HL-60 (cell line): ENCODE measurements around the gene TESMIN.

Experiments used
- CTCF ChIP-seq: IDR thresholded peaks from one replicate; pipeline ENCODE4 v1.5.1; 2011; ENCODE audit warnings: low read length, control low read depth, inconsistent platforms; ENCODE audit not compliant: insufficient read depth
- GABPA ChIP-seq: IDR thresholded peaks from 2 replicates; pipeline ENCODE4 v1.6.1; 2012; ENCODE audit warnings: low read depth
- POLR2AphosphoS5 ChIP-seq: IDR thresholded peaks from 2 replicates; pipeline ENCODE4 v1.6.1; 2012; ENCODE audit warnings: low read depth
- REST ChIP-seq: IDR thresholded peaks from 2 replicates; pipeline ENCODE4 v1.6.1; 2012; ENCODE audit warnings: low read depth; ENCODE audit not compliant: insufficient replicate concordance
- SPI1 ChIP-seq: IDR thresholded peaks from 2 replicates; pipeline ENCODE4 v1.6.1; 2012; ENCODE audit warnings: low read depth, mild to moderate bottlenecking, borderline replicate concordance

- TF ChIP-seq POLR2AphosphoS5 (no peak), SPI1 (no peak), CTCF (no peak), REST (no peak), GABPA (no peak)
Measured at GRCh38 chr11:68658097-68658496, 93.2 kb downstream of the TESMIN start.
